HepG2 (cell line): ENCODE data around the gene C2. TPM values are rescaled to one million over a fixed set of nuclear protein-coding genes. Genes with fewer than 3 reads are reported as not detected.

Experiments used
- ATAC-seq: fragments of 200-7000 bp; cut with Tn5 transposase; 3 replicates; pipeline ENCODE4 v1.9.1; 2020; ENCODE audit warnings: mild to moderate bottlenecking, moderate library complexity
- BruUV-seq: library from RNA; stranded (reverse); fragments of 400-500 nt; replicated peaks from 2 replicates; lab custom pipeline; 2021; lab: Mats Ljungman, UMichigan
- CTCF ChIA-PET: fragments of 300-600 bp; formaldehyde crosslinking; extraction: SDS; loops from one replicate; lab custom pipeline; 2021; ENCODE audit warnings: low total read pairs, inconsistent platforms, low intra/inter-chr PET ratio; lab: Yijun Ruan, JAX
- POLR2A ChIA-PET: fragments of 350-600 bp; sonication (Branson Sonifier 250); formaldehyde crosslinking; loops from one replicate; lab custom pipeline; 2020; ENCODE audit warnings: antibody characterized with exemption, inconsistent platforms; lab: Yijun Ruan, JAX
- DNase-seq: peaks from one replicate; pipeline ENCODE4 v3.0.0-alpha.2; 2015; ENCODE audit warnings: low spot score
- FAIRE-seq: peaks from 3 replicates; lab custom pipeline; 2011; peaks lifted over from hg19 to GRCh38; lab: Jason Lieb, UNC
- H2AFZ ChIP-seq: one replicate; pipeline ENCODE4 v1.6.1; 2011; ENCODE audit warnings: low read length, inconsistent platforms
- H3K27ac ChIP-seq: fragments of 300-600 bp; 3 replicates; pipeline ENCODE4 v1.8.0; 2011; ENCODE audit warnings: mixed run types, mild to moderate bottlenecking, mixed read lengths, low read length, inconsistent platforms; ENCODE audit not compliant: insufficient read depth; ENCODE audit errors: extremely low read length
- H3K27me3 ChIP-seq, 2 experiments: fragments of 200-600 bp in 1 of 2; 2 replicates in 1 of 2; 3 replicates in 1 of 2; pipeline versions ENCODE4 v1.6.0 to v1.8.0; 2011; ENCODE audit warnings: low read length in 2 of 2, mild to moderate bottlenecking in 2 of 2, moderate library complexity in 2 of 2, inconsistent platforms in 1 of 2; ENCODE audit not compliant: insufficient read depth in 2 of 2, control insufficient read depth in 1 of 2
- H3K36me3 ChIP-seq, 2 experiments: fragments of 200-600 bp in 1 of 2; replicated peaks in 1 of 2; 2 replicates in 1 of 2; 3 replicates in 1 of 2; pipeline versions ENCODE4 v1.5.1 to v1.8.0; 2011; ENCODE audit warnings: low read length in 2 of 2, inconsistent platforms in 1 of 2; ENCODE audit not compliant: insufficient read depth in 2 of 2, control insufficient read depth in 1 of 2
- H3K4me1 ChIP-seq: 2 replicates; pipeline ENCODE4 v1.5.1; 2012; ENCODE audit warnings: low read length, inconsistent platforms; ENCODE audit not compliant: insufficient read depth
- H3K4me2 ChIP-seq: 2 replicates; pipeline ENCODE4 v1.6.0; 2011; ENCODE audit warnings: low read depth, low read length, inconsistent platforms
- H3K4me3 ChIP-seq, 3 experiments: fragments of 200-600 bp in 1 of 3; sonication (generic), shearing (Covaris generic) in 1 of 3; replicated peaks in 1 of 3; 2 replicates each; pipeline ENCODE4 v1.5.1; 2011 to 2016; ENCODE audit warnings: low read length in 3 of 3, inconsistent platforms in 2 of 3, low read depth in 2 of 3, mild to moderate bottlenecking in 2 of 3, control low read depth in 1 of 3, mixed read lengths in 1 of 3; ENCODE audit not compliant: insufficient read depth in 1 of 3
- H3K79me2 ChIP-seq: one replicate; pipeline ENCODE4 v1.6.1; 2011; ENCODE audit warnings: low read length, inconsistent platforms; ENCODE audit not compliant: insufficient read depth
- H3K9ac ChIP-seq: 2 replicates; pipeline ENCODE4 v1.6.0; 2011; ENCODE audit warnings: mild to moderate bottlenecking, low read depth, low read length, inconsistent platforms; ENCODE audit not compliant: insufficient read depth
- H3K9me3 ChIP-seq: 2 replicates; pipeline ENCODE4 v1.5.1; 2012; ENCODE audit warnings: mild to moderate bottlenecking, low read length
- H4K20me1 ChIP-seq: 2 replicates; pipeline ENCODE4 v1.6.0; 2011; ENCODE audit warnings: inconsistent platforms, mild to moderate bottlenecking, low read length, moderate library complexity; ENCODE audit not compliant: insufficient read depth
- FOXC1 ChIP-seq: sonication (generic); formaldehyde crosslinking; IDR thresholded peaks from 2 replicates; pipeline ENCODE4 v1.8.0; 2022; ENCODE audit warnings: mild to moderate bottlenecking, missing genetic modification reagents, borderline replicate concordance
- SNAPC4 ChIP-seq: sonication (generic); formaldehyde crosslinking; IDR thresholded peaks from 2 replicates; pipeline ENCODE4 v1.4.0; 2020; ENCODE audit warnings: mild to moderate bottlenecking, missing genetic modification reagents
- ZNF674 ChIP-seq: sonication (generic); formaldehyde crosslinking; IDR thresholded peaks from 2 replicates; pipeline ENCODE4 v1.5.0; 2020; ENCODE audit warnings: low read depth, mild to moderate bottlenecking, missing genetic modification reagents
- WGBS: methylation state at CpG from one replicate; pipeline ENCODE4 v1.1.6; 2017; ENCODE audit warnings: low lambda C conversion rate; 5-methylcytosine and 5-hydroxymethylcytosine counted together
- in situ Hi-C: cut with HindIII; loops from 2 replicates; pipeline ENCODE4 v1.10.0; 2017; ENCODE audit warnings: low pct_unique_long_range_greater_than_20kb; ENCODE audit not compliant: extremely low pct_ligation_motif_present
- intact Hi-C: fragments of 100-400 bp; cut with micrococcal nuclease; formaldehyde crosslinking; loops from one replicate; pipeline ENCODE4 v1.10.0; 2022; ENCODE audit not compliant: unreplicated experiment
- polyA plus RNA-seq, 8 experiments: library from polyadenylated mRNA; depleted of rRNA in 3 of 8; stranded (reverse) in 7 of 8; unstranded in 1 of 8; fragments of >200 nt; fragmentation: Illumina TruSeq in 4 of 8; extraction: Trizol in 4 of 8; gene quantifications; 2 replicates each; pipeline versions ENCODE4 v1.2.1 to v1.2.3, GENCODE V29; 2011 to 2016; ENCODE audit warnings: low read depth in 4 of 8, missing spikeins in 1 of 8, mixed read lengths in 1 of 8; ENCODE audit not compliant: insufficient read depth in 1 of 8
- total RNA-seq, 5 experiments: library from RNA; depleted of rRNA; stranded (reverse); fragments of >200 nt; fragmentation: Illumina TruSeq; extraction: Trizol; gene quantifications; 2 replicates each; pipeline ENCODE4 v1.2.3, GENCODE V29; 2016; ENCODE audit warnings: low read depth in 1 of 5

The C2 gene
- total and polyA plus RNA-seq, 2 of the 13 experiments (the other 11 are each of a cell fraction or from before 2014, with no cell fraction given), result 165 to 307 TPM

DNA sequence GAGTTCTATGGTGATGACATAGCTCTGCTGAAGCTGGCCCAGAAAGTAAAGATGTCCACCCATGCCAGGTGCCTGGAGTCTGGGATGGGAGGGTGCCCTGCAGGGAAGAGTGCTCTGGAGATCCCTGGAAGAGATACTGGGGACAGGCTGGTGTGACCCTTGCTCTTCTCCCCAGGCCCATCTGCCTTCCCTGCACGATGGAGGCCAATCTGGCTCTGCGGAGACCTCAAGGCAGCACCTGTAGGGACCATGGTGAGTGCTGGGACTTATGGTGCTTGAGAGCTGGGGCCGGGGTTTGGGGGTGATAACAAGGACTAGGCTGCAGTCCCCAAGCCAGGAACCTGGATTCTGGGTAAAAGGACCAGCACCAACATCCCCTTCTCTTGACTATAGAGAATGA is 16.2 kb downstream of the C2 start:
- H3K4me1 ChIP-seq, result peaks cover 92% of the 10 kb centered on the region
- BruUV-seq, result no TSS peak
- H3K27ac ChIP-seq, result peak overlapping the region; percentile 9
- H3K9ac ChIP-seq, result no peak overlapping the region
- ChIA-PET POLR2A (interaction anchor here (1.4 to 5.1 kb wide), 3 partner anchors 15 to 81 kb away, joined by 3 to 151 read pairs (median 4); partner anchors contain the start of genes C2, NELFE, NEU1 and SKIC2), CTCF (no interaction called here)
- TF ChIP-seq SNAPC4 (CRISPR knock-in tag) (no peak), ZNF674 (no peak), FOXC1 (0 out of 2 replicates have a peak, but pooled peaks have one; percentile 61)
- intact Hi-C loops, result loop anchor here (2.0 kb wide), 1 partner anchor 41 kb away; the partner anchor contains the start of gene ZBTB12
- peaks cover 3 to 51% of the 10 kb centered on the region in 2 experiments; a peak in 4 of 5 replicates for H3K36me3 ChIP-seq
- H3K4me3 ChIP-seq, result no peak overlapping the region
- ATAC-seq, result no peak
- FAIRE-seq, result no peak
- H3K4me2 ChIP-seq, result no peak overlapping the region
- no peaks in the 10 kb centered on the region for H4K20me1 ChIP-seq
- WGBS, result 87% methylated on average over 3 of the region's 3 CpGs
- H3K27me3 ChIP-seq, result no peaks in the 10 kb centered on the region; a peak in 1 of 5 replicates
- H3K9me3 ChIP-seq, result no peaks in the 10 kb centered on the region
- in situ Hi-C loops, result no loop called here
- DNase-seq, result no peak
- no peak overlapping the region for H2AFZ ChIP-seq
- peaks cover 22% of the 10 kb centered on the region for H3K79me2 ChIP-seq
